Measurements from ENCODE around the gene SPIRE1.

GRCh38 chr18:12628706-12629702, 28.9 kb downstream of the SPIRE1 start:
- no peak for TF ChIP-seq POLR2A (IDR thresholded peaks at IDR 0.05; ENCODE audit: low read depth, low read length)
- TF ChIP-seq, protein P1, sequence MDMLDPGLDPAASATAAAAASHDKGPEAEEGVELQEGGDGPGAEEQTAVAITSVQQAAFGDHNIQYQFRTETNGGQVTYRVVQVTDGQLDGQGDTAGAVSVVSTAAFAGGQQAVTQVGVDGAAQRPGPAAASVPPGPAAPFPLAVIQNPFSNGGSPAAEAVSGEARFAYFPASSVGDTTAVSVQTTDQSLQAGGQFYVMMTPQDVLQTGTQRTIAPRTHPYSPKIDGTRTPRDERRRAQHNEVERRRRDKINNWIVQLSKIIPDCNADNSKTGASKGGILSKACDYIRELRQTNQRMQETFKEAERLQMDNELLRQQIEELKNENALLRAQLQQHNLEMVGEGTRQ (IDR thresholded peaks at IDR 0.05; ENCODE audit: low read depth, low read length): no peak

Measured in IMR-90 (cell line).